B cell (primary cell): ENCODE data around the gene RPS4Y1. TPM values are rescaled to one million over a fixed set of nuclear protein-coding genes. Genes with fewer than 3 reads are reported as not detected.

Experiments
- ATAC-seq: fragments of 200-7000 bp; cut with Tn5 transposase; one replicate; pipeline ENCODE4 v1.10.0; 2021; ENCODE audit warnings: low read depth, mild to moderate bottlenecking, moderate number of reproducible peaks, moderate library complexity
- CTCF ChIA-PET: fragments of 350-600 bp; sonication (Branson Sonifier 250); formaldehyde crosslinking; loops from one replicate; lab custom pipeline; 2021; ENCODE audit warnings: antibody characterized with exemption, inconsistent platforms; lab: Charles Lee
- POLR2A ChIA-PET: fragments of 350-600 bp; sonication (Branson Sonifier 250); formaldehyde crosslinking; loops from one replicate; lab custom pipeline; 2021; ENCODE audit warnings: antibody characterized with exemption; lab: Charles Lee
- DNase-seq: peaks from one replicate; pipeline ENCODE4 v3.0.0; 2013
- H2AFZ ChIP-seq: 2 replicates; pipeline ENCODE4 v1.6.1; 2012; ENCODE audit warnings: mild to moderate bottlenecking, low read depth, low read length; ENCODE audit not compliant: insufficient read depth, poor library complexity, severe bottlenecking
- H3K27ac ChIP-seq, 2 donors: 1 replicate in 1 of 2; 2 replicates in 1 of 2; pipeline ENCODE4 v1.5.1; 2012 to 2013; ENCODE audit warnings: low read length in 2 of 2, mild to moderate bottlenecking in 2 of 2, moderate library complexity in 1 of 2
- H3K27me3 ChIP-seq, 4 experiments: fragments of 200-600 bp in 1 of 4; sonication (generic) in 1 of 4; replicated peaks in 1 of 4; 1 replicate in 2 of 4; 2 replicates in 2 of 4; pipeline versions ENCODE4 v1.6.1 to v1.7.0; 2013 to 2016; ENCODE audit warnings: low read length in 3 of 4, mild to moderate bottlenecking in 2 of 4, mixed read lengths in 1 of 4, moderate library complexity in 1 of 4; ENCODE audit not compliant: insufficient read depth in 4 of 4, control insufficient read depth in 3 of 4; ENCODE audit errors: control extremely low read depth in 1 of 4
- H3K36me3 ChIP-seq, 2 experiments: replicated peaks in 1 of 2; 1 replicate in 1 of 2; 2 replicates in 1 of 2; pipeline versions ENCODE4 v1.6.1 to v1.7.1; 2013; ENCODE audit warnings: low read length in 1 of 2; ENCODE audit not compliant: insufficient read depth in 2 of 2, control insufficient read depth in 1 of 2; ENCODE audit errors: control extremely low read depth in 1 of 2, extremely low read depth in 1 of 2
- H3K4me1 ChIP-seq, 2 donors: fragments of 200-600 bp in 1 of 2; sonication (generic) in 1 of 2; 1 replicate in 1 of 2; 2 replicates in 1 of 2; pipeline versions ENCODE4 v1.5.1 to v1.6.1; 2013 to 2017; ENCODE audit warnings: low read length in 2 of 2; ENCODE audit not compliant: control insufficient read depth in 2 of 2, insufficient read depth in 2 of 2
- H3K4me2 ChIP-seq: replicated peaks from 2 replicates; pipeline ENCODE3; 2012; ENCODE audit warnings: mild to moderate bottlenecking, low read depth, low read length; ENCODE audit not compliant: poor library complexity, severe bottlenecking
- H3K4me3 ChIP-seq, 5 experiments: fragments of 200-600 bp in 1 of 5; sonication (generic) in 1 of 5; 1 replicate in 3 of 5; 2 replicates in 2 of 5; pipeline versions ENCODE4 v1.5.1 to v1.7.0; 2011 to 2016; ENCODE audit warnings: low read length in 4 of 5, mild to moderate bottlenecking in 4 of 5, low read depth in 2 of 5, control low read depth in 1 of 5, moderate library complexity in 1 of 5; ENCODE audit not compliant: insufficient read depth in 1 of 5; ENCODE audit errors: control extremely low read depth in 1 of 5, extremely low read depth in 1 of 5
- H3K79me2 ChIP-seq: fragments of 200-600 bp; sonication (generic); one replicate; pipeline ENCODE4 v1.6.0; 2016; ENCODE audit warnings: low read length; ENCODE audit not compliant: control insufficient read depth, insufficient read depth
- H3K9ac ChIP-seq: fragments of 200-600 bp; sonication (generic); 2 replicates; pipeline ENCODE4 v1.6.1; 2017; ENCODE audit warnings: mild to moderate bottlenecking, low read length, moderate library complexity
- H3K9me3 ChIP-seq, 3 donors: one replicate each; pipeline versions ENCODE4 v1.6.1 to v1.7.1; 2013; ENCODE audit warnings: low read length in 2 of 3; ENCODE audit not compliant: control insufficient read depth in 2 of 3, insufficient read depth in 1 of 3; ENCODE audit errors: control extremely low read depth in 1 of 3
- H4K20me1 ChIP-seq: 2 replicates; pipeline ENCODE4 v1.6.0; 2012; ENCODE audit warnings: mild to moderate bottlenecking, low read length; ENCODE audit not compliant: insufficient read depth, control insufficient read depth, poor library complexity, severe bottlenecking
- H3K27ac Mint-ChIP-seq: one replicate; pipeline ENCODE4 v1.8.0; 2021; ENCODE audit warnings: mixed read lengths
- H3K27me3 Mint-ChIP-seq: one replicate; pipeline ENCODE4 v1.8.0; 2021; ENCODE audit warnings: mixed read lengths
- H3K4me1 Mint-ChIP-seq: one replicate; pipeline ENCODE4 v1.8.0; 2021; ENCODE audit warnings: mixed read lengths
- H3K4me3 Mint-ChIP-seq: one replicate; pipeline ENCODE4 v1.8.0; 2021; ENCODE audit warnings: mixed read lengths
- H3K9me3 Mint-ChIP-seq: one replicate; pipeline ENCODE4 v1.8.0; 2022; ENCODE audit warnings: mixed read lengths; ENCODE audit not compliant: insufficient read depth
- EZH2 ChIP-seq: IDR thresholded peaks from 2 replicates; pipeline ENCODE4 v1.6.1; 2012; ENCODE audit warnings: borderline replicate concordance, low read depth, mild to moderate bottlenecking, moderate library complexity, low read length; ENCODE audit not compliant: insufficient read depth, poor library complexity, severe bottlenecking
- WGBS: methylation state at CpG from one replicate; pipeline ENCODE4 v1.1.5; 2013; ENCODE audit warnings: missing lambda C conversion rate; ENCODE audit not compliant: insufficient coverage; 5-methylcytosine and 5-hydroxymethylcytosine counted together
- intact Hi-C: fragments of 100-400 bp; cut with micrococcal nuclease; formaldehyde crosslinking; loops from one replicate; pipeline ENCODE4 v1.10.0; 2022
- polyA plus RNA-seq: library from polyadenylated mRNA; depleted of rRNA; stranded (reverse); fragments of >200 nt; gene quantifications from 2 replicates; pipeline ENCODE4 v1.2.3, GENCODE V29; 2012
- total RNA-seq, 2 donors: library from RNA; stranded (reverse); fragments of 120-200 nt in 1 of 2; gene quantifications; 1 replicate in 1 of 2; 2 replicates in 1 of 2; pipeline versions ENCODE4 v1.2.3 to v1.2.4, GENCODE V29; 2013 to 2022
- TF ChIP-seq, protein P1 (sequence below): fragments of 200-600 bp; IDR thresholded peaks from one replicate; pipeline ENCODE4 v1.8.0; 2022; ENCODE audit warnings: antibody characterized with exemption, mild to moderate bottlenecking

Gene RPS4Y1
- total and polyA plus RNA-seq, 2 donors (not counting 1 experiment from before 2014, with no cell fraction given) = 304 TPM; not detected in 1

DNA sequence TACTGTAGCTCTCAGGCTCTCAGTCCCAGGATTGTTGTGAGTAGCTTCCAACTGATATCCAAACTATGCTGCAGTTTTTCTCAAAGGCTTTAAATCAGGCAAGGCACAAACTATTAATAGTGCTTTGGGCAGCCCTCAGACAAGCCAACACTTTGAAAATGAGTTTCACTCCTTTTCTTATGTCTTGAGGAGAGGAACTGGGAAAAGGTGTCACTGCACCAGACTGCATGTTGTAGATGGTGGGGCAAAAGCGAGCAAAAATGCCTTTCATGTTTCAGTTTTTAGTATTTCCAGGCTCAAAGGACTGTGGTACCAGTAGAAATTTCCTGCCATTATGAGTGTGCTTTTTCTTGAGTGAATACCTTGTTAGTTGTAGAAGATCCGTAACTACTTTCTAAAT is 54.6 kb downstream of the RPS4Y1 start:
- CTCF ChIA-PET = no interaction called here
- WGBS = no CpG with 5 or more reads among the region's 2 CpGs
- Histone ChIP-seq H3K4me1 (no peaks in the 10 kb centered on the region), H3K36me3 (no peaks in the 10 kb centered on the region), H3K4me3 (no peak overlapping the region), H4K20me1 (no peaks in the 10 kb centered on the region), H3K4me2 (no peak overlapping the region), H3K79me2 (no peaks in the 10 kb centered on the region), H2AFZ (no peak overlapping the region), H3K9me3 (no peaks in the 10 kb centered on the region), H3K9ac (no peak overlapping the region), H3K27me3 (peaks cover 0 to 2% (median 1%) of the 10 kb centered on the region in 4 experiments), H3K27ac (no peak overlapping the region)
- POLR2A ChIA-PET = interaction anchor here (0.7 kb wide), 1 partner anchor 34 kb away, joined by 5 read pairs; no protein-coding TSS in a partner anchor
- no peaks in the 10 kb centered on the region for H3K4me1 Mint-ChIP-seq
- DNase-seq (no peak), ATAC-seq (no peak)
- H3K9me3 Mint-ChIP-seq = no peaks in the 10 kb centered on the region
- peaks cover 5% of the 10 kb centered on the region for H3K27me3 Mint-ChIP-seq
- no peak overlapping the region for H3K4me3 Mint-ChIP-seq
- no peak overlapping the region for H3K27ac Mint-ChIP-seq
- intact Hi-C loops = no loop called here
- no peak for TF ChIP-seq EZH2
- TF ChIP-seq, protein P1, sequence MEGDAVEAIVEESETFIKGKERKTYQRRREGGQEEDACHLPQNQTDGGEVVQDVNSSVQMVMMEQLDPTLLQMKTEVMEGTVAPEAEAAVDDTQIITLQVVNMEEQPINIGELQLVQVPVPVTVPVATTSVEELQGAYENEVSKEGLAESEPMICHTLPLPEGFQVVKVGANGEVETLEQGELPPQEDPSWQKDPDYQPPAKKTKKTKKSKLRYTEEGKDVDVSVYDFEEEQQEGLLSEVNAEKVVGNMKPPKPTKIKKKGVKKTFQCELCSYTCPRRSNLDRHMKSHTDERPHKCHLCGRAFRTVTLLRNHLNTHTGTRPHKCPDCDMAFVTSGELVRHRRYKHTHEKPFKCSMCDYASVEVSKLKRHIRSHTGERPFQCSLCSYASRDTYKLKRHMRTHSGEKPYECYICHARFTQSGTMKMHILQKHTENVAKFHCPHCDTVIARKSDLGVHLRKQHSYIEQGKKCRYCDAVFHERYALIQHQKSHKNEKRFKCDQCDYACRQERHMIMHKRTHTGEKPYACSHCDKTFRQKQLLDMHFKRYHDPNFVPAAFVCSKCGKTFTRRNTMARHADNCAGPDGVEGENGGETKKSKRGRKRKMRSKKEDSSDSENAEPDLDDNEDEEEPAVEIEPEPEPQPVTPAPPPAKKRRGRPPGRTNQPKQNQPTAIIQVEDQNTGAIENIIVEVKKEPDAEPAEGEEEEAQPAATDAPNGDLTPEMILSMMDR = no peak

DNA sequence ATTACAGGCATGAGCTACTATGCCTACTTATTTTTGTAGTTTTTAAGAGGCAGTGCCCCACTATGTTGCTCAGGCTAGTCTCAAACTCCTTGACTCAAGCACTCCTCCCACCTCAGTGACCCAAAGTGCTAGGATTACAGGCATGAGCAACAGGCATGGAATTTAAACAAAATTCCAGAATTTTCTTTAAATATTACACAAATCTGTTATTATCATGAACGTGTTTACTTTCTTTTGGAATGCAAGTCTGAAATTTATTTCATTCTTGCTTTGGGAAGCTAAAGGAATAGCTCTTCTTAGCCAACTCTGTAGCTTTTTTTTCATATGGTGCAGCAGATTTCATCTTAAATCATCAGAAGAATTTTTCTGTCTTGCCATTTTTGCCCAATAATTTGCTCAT is 66.0 kb downstream of the RPS4Y1 start:
- no CpG with 5 or more reads among the region's 1 CpG for WGBS
- H3K4me3 Mint-ChIP-seq = no peak overlapping the region
- H3K27me3 Mint-ChIP-seq = no peaks in the 10 kb centered on the region
- no peaks in the 10 kb centered on the region for H4K20me1 ChIP-seq
- ATAC-seq = no peak
- H3K4me3 ChIP-seq = no peak overlapping the region
- H3K9me3 Mint-ChIP-seq = no peaks in the 10 kb centered on the region
- no peaks in the 10 kb centered on the region for H3K9me3 ChIP-seq
- H3K27me3 ChIP-seq = no peaks in the 10 kb centered on the region
- H3K36me3 ChIP-seq = no peaks in the 10 kb centered on the region
- POLR2A ChIA-PET = no interaction called here
- H3K79me2 ChIP-seq = no peaks in the 10 kb centered on the region
- peaks cover 2% of the 10 kb centered on the region for H3K4me1 Mint-ChIP-seq
- H3K27ac ChIP-seq = no peak overlapping the region
- H3K4me2 ChIP-seq = no peak overlapping the region
- H2AFZ ChIP-seq = no peak overlapping the region
- no peaks in the 10 kb centered on the region for H3K4me1 ChIP-seq
- CTCF ChIA-PET = no interaction called here
- DNase-seq = no peak
- TF ChIP-seq EZH2 = no peak
- TF ChIP-seq, protein P1 = no peak
- H3K9ac ChIP-seq = no peak overlapping the region
- intact Hi-C loops = no loop called here
- no peak overlapping the region for H3K27ac Mint-ChIP-seq
